Activated gamma-delta T cell treated with Interleukin-2 at 50 U/mL for 16 hours (primary cell): ENCODE results near the gene GP1BA.
A peak's percentile ranks its signal among the peaks of the same experiment; 100 is the strongest.

ENCODE experiments used
- DNase-seq: peaks from one replicate; pipeline ENCODE4 v3.0.0-alpha.2; 2020

GP1BA gene

DNA sequence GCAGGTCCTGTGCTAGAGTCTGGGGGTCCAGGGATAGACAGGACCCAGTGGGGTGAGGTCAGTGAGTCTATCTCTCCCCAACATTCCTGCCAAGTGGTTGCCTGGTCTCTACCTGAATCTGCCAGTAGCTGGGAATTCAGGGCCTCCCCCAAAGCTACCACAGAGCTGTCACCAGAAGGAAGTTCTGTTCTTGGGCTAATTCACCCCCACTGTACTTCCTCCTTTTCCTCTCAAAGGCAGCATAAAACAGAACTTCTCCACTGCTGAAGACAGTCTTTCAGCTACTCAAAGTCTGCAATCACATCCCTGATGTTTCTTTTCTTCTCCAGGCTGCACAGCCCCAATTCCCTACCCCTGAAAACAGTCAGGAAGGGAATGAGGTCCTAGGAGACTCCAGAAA is 46.6 kb downstream of the GP1BA start:
- no peak for DNase-seq

DNA sequence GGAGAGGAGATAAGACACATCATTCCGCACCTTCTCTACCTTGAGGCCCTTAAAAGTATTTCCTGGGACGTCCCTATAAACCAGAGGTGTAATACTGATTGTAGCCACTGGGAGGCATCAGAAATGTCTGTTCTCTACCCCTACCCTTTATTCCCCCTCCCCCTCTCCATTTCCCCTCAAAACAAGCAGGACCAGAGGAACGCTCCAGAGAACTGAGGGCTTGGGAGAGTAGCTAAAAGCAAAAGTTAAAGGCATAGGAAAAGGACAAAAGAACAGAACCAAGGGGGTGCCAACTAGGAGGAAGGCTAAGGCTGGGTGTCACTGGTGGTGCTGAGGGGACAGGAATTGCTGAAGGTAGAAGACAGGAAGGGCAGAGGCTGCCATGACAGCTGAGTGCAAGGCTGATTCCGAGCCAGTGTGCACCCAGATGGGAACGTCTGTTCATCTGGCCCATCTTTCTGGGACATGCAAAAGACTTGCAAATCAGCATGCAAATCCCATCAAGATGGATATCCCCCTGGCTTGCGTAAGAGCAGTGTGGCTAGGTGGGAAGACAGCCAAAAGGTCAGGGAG is 48.7 kb downstream of the GP1BA start:
- peak; percentile 33 for DNase-seq

DNA sequence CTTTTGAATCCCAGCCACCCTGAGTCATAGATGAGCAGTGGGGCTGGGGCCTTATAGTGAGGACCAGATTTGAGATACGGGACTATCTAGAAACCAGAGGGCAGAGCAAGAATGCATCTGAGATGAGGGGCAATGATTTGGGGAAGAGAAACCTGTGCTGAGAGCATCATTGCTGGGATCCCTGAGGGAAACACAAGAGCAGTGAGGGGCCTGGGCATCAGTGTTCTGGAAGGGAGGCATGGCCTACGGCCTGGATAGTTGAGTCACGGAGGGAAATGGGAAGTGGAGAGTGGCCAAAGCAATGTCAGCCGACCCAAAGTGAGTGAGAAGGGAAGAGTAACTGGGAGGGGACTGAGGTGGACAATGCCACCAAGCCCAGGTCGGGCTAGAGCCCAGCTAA is 50.2 kb downstream of the GP1BA start:
- DNase-seq = no peak
